ENCODE measurements around the gene MYO16.

Gene MYO16

DNA sequence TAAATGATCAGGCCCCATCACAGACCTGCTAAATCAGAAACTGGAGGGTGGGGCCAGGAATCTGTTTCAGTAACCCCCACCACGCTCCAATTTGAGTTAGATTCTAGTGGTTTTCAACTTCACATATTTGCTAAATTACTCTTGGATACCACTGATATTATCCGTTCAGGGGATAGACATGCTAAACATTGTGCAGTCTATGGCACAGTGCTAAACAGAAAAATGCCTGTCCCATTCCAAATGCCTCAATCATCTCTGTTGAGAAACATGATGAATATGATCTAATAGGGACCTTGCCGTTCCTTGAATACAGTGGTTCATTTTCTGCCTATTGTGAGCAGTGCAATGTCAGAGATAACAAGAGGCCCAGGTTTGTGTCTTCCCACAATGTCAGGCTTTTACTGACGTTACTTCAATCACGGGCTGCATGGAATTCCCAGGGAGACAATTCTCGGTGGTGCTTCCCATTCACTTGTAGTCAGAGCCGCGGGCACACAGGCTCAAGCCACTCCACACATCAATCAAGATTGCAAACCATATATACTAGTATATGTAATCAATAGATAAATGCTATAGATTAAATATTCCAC is 52.7 kb downstream of the MYO16 start:
- no peak for DNase-seq
- Mint-ChIP-seq H3K9me3 (no peaks in the 10 kb centered on the region), H3K4me3 (no peak overlapping the region), H3K4me1 (ENCODE audit: low read depth) (no peaks in the 10 kb centered on the region), H3K27me3 (peaks cover 3% of the 10 kb centered on the region), H3K27ac (no peak overlapping the region), H3K36me3 (ENCODE audit: low read depth) (no peaks in the 10 kb centered on the region)

DNA sequence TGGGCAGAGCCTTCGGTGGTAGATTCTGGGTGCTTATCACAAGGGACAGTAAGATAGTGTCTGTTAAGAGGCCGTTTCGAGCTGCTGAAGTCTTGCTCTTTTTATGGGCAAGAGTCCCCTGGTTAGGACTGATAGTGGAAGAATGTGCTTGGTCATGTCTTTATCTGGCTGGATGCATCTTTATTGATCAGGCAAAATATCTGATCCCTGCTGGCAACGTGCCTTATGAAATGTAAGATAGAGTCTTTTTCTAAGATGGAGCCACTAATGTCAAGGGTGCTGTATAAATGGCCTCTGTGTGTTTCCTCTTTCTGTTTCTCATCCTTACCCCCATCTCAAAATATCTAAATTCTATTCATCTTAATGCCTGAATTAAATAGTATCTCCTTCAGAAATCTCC is 53.3 kb downstream of the MYO16 start:
- H3K4me3 Mint-ChIP-seq, result no peak overlapping the region
- peaks cover 3% of the 10 kb centered on the region for H3K27me3 Mint-ChIP-seq
- H3K9me3 Mint-ChIP-seq, result no peaks in the 10 kb centered on the region
- DNase-seq, result no peak
- H3K4me1 Mint-ChIP-seq (ENCODE audit: low read depth), result no peaks in the 10 kb centered on the region
- no peaks in the 10 kb centered on the region for H3K36me3 Mint-ChIP-seq (ENCODE audit: low read depth)
- H3K27ac Mint-ChIP-seq, result no peak overlapping the region

DNA sequence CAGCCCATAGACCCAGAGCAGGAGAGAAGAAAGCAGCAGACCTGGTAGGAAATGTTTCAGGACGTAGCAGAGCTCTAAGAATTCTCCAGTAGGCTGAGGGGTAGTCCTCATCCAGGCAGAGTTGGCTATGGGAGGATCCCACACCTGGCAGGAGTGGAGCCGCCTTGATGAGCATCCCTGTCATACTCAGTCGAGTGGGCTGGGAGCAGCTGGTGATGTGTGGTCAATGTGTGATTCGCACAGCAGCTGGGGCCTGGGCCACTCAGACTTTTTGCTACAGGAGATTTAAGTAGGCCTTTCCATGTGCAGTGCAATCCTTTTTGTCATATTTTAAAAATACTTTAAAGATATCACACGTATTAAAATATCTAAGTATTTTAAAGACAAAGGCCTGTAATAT is 56.6 kb downstream of the MYO16 start:
- no peaks in the 10 kb centered on the region for H3K9me3 Mint-ChIP-seq
- H3K36me3 Mint-ChIP-seq (ENCODE audit: low read depth), result no peaks in the 10 kb centered on the region
- H3K4me3 Mint-ChIP-seq, result no peak overlapping the region
- no peaks in the 10 kb centered on the region for H3K4me1 Mint-ChIP-seq (ENCODE audit: low read depth)
- H3K27me3 Mint-ChIP-seq, result peaks cover 3% of the 10 kb centered on the region
- no peak for DNase-seq
- no peak overlapping the region for H3K27ac Mint-ChIP-seq

DNA sequence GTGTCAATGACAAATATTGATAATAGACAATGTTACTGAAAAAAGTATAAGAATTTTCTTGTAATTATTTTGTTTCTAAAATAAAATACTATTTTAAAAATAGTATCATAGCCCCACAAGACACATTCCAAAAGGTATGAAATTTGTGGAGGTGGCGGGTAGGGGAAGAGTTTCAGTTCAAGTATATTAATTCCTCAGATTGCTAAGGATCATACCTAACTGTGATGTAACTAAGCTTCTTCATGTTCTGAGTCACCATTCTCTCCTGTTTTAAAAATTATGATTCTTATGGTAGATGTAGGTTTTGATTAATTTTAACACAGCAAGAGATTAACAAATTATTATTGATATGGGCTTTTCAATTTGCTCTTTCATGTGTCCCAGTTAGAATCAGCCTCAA is 61.3 kb downstream of the MYO16 start:
- no peaks in the 10 kb centered on the region for H3K36me3 Mint-ChIP-seq (ENCODE audit: low read depth)
- DNase-seq, result no peak
- no peak overlapping the region for H3K4me3 Mint-ChIP-seq
- no peaks in the 10 kb centered on the region for H3K4me1 Mint-ChIP-seq (ENCODE audit: low read depth)
- no peak overlapping the region for H3K27ac Mint-ChIP-seq
- no peaks in the 10 kb centered on the region for H3K27me3 Mint-ChIP-seq
- H3K9me3 Mint-ChIP-seq, result no peaks in the 10 kb centered on the region

GRCh38 chr13:108700422-108701170 is 71.2 kb downstream of the MYO16 start:
- Mint-ChIP-seq H3K4me1 (ENCODE audit: low read depth) (no peaks in the 10 kb centered on the region), H3K9me3 (peaks cover 19% of the 10 kb centered on the region), H3K27ac (no peak overlapping the region), H3K27me3 (peaks cover 7% of the 10 kb centered on the region), H3K4me3 (no peak overlapping the region), H3K36me3 (ENCODE audit: low read depth) (no peaks in the 10 kb centered on the region)
- no peak for DNase-seq

GRCh38 chr13:108702171-108702570 is 72.8 kb downstream of the MYO16 start:
- peaks cover 4% of the 10 kb centered on the region for H3K27me3 Mint-ChIP-seq
- no peaks in the 10 kb centered on the region for H3K4me1 Mint-ChIP-seq (ENCODE audit: low read depth)
- H3K27ac Mint-ChIP-seq, result no peak overlapping the region

GRCh38 chr13:108705031-108705430 is 75.6 kb downstream of the MYO16 start:
- no peak overlapping the region for H3K27ac Mint-ChIP-seq
- H3K36me3 Mint-ChIP-seq (ENCODE audit: low read depth), result no peaks in the 10 kb centered on the region
- H3K4me1 Mint-ChIP-seq (ENCODE audit: low read depth), result no peaks in the 10 kb centered on the region
- no peak for DNase-seq
- H3K9me3 Mint-ChIP-seq, result peaks cover 19% of the 10 kb centered on the region
- H3K27me3 Mint-ChIP-seq, result no peaks in the 10 kb centered on the region
- H3K4me3 Mint-ChIP-seq, result no peak overlapping the region

More at GRCh38 chr13:108702171-108702570, 72.8 kb downstream of the MYO16 start:
- Mint-ChIP-seq H3K9me3 (peaks cover 19% of the 10 kb centered on the region), H3K4me3 (no peak overlapping the region), H3K36me3 (ENCODE audit: low read depth) (no peaks in the 10 kb centered on the region)
- DNase-seq, result no peak

DNA sequence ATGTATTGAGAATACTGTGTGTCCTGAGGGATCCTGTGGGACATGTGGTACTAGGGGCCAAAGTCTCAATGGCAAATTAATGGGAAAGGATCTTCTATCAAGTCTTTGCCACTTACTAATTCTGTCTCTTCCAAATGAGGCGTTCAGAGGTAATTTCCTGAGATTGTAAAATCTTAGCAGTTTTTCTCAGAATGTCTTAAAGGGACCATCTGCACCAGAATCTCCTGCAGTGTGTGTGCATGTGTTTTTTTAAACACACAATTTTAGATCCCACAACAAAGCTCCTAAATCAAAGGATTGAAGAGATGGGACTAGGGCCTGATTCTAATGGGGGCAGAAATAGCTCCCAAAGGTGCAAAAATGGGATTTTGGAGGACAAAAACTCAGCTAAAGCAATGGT is 78.2 kb downstream of the MYO16 start:
- Mint-ChIP-seq H3K4me1 (ENCODE audit: low read depth) (no peaks in the 10 kb centered on the region), H3K27me3 (no peaks in the 10 kb centered on the region), H3K9me3 (peaks cover 3% of the 10 kb centered on the region), H3K27ac (no peak overlapping the region), H3K36me3 (ENCODE audit: low read depth) (no peaks in the 10 kb centered on the region), H3K4me3 (no peak overlapping the region)
- no peak for DNase-seq

- no peaks in the 10 kb centered on the region for H3K36me3 Mint-ChIP-seq (ENCODE audit: low read depth)
- no peak overlapping the region for H3K4me3 Mint-ChIP-seq
- no peaks in the 10 kb centered on the region for H3K9me3 Mint-ChIP-seq
- no peak overlapping the region for H3K27ac Mint-ChIP-seq
- H3K27me3 Mint-ChIP-seq, result no peaks in the 10 kb centered on the region
- no peaks in the 10 kb centered on the region for H3K4me1 Mint-ChIP-seq (ENCODE audit: low read depth)
- DNase-seq, result no peak
Measured at GRCh38 chr13:108708921-108709320, 79.5 kb downstream of the MYO16 start.

DNA sequence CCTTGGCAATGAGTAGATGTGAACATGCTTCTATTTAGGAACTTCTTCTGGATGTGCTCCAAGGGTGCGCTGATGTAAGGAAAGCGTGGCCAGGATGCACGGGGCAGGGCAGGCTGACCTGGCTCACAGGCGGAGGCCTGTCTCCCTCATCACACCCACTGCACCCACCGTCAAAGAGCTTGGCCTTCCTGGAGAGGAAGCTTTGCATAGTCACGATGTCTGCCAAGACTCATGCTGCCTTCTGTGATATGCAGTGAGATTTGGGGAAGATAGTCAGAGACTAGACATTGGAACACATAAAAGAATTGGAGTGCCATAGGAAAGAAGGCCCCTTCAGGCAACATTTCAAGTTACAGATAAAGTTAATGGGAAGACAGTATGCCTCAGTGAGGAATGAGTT is 82.0 kb downstream of the MYO16 start:
- peaks cover 6% of the 10 kb centered on the region for H3K27me3 Mint-ChIP-seq
- H3K27ac Mint-ChIP-seq, result no peak overlapping the region
- no peaks in the 10 kb centered on the region for H3K9me3 Mint-ChIP-seq
- no peak for DNase-seq
- H3K36me3 Mint-ChIP-seq (ENCODE audit: low read depth), result no peaks in the 10 kb centered on the region
- H3K4me1 Mint-ChIP-seq (ENCODE audit: low read depth), result no peaks in the 10 kb centered on the region
- no peak overlapping the region for H3K4me3 Mint-ChIP-seq

- no peaks in the 10 kb centered on the region for H3K4me1 Mint-ChIP-seq (ENCODE audit: low read depth)
- no peaks in the 10 kb centered on the region for H3K27me3 Mint-ChIP-seq
- DNase-seq, result no peak
- H3K4me3 Mint-ChIP-seq, result no peak overlapping the region
- H3K36me3 Mint-ChIP-seq (ENCODE audit: low read depth), result no peaks in the 10 kb centered on the region
- H3K9me3 Mint-ChIP-seq, result no peaks in the 10 kb centered on the region
- no peak overlapping the region for H3K27ac Mint-ChIP-seq
Measured at GRCh38 chr13:108725471-108725870, 96.1 kb downstream of the MYO16 start.

DNA sequence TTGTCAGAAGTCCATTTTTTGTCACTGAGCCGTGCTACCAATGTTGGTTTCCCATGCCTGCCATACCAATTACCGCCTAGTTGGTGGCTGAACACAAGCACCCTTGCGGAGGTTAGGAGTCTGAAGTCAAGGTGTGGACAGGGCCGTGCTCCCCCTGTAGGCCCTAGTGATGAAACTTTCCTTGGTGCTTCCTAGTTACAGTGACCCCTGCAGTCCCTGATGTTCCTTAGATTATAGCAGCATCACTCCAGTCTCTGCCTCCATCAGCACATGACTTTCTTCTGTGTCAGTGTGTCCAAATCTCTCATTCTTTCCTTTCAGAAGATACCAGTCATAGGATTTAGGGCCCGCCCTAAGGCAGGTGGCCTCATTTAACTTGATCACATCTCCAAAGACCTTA is 99.0 kb downstream of the MYO16 start:
- Mint-ChIP-seq H3K9me3 (no peaks in the 10 kb centered on the region), H3K4me3 (no peak overlapping the region), H3K36me3 (ENCODE audit: low read depth) (no peaks in the 10 kb centered on the region), H3K27ac (no peak overlapping the region), H3K4me1 (ENCODE audit: low read depth) (no peaks in the 10 kb centered on the region), H3K27me3 (no peaks in the 10 kb centered on the region)
- no peak for DNase-seq

- no peaks in the 10 kb centered on the region for H3K4me1 Mint-ChIP-seq (ENCODE audit: low read depth)
- no peak for DNase-seq
- no peaks in the 10 kb centered on the region for H3K36me3 Mint-ChIP-seq (ENCODE audit: low read depth)
- H3K27me3 Mint-ChIP-seq, result no peaks in the 10 kb centered on the region
- H3K4me3 Mint-ChIP-seq, result no peak overlapping the region
- no peak overlapping the region for H3K27ac Mint-ChIP-seq
- H3K9me3 Mint-ChIP-seq, result no peaks in the 10 kb centered on the region
Measured at GRCh38 chr13:108733022-108733560, 103.7 kb downstream of the MYO16 start.

DNA sequence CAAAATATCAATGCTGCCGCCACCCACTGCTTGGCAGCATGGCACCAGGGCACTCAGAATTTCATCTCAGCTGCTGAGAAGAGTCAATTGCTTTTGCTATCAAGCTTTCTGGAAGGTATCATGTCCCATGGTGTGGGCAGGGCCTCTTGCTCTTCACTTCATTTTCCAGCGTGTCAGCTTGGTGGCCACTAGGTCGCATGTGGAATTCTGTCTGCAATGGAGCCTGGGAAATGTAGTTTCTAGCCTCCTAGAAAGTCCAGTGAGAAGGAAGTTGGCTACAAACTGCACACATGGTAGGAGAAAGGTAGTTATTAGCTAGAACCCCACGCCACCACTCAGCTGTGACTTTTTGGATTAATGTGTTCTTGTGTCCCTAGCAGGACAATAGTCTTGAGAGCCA is 105.3 kb downstream of the MYO16 start:
- Mint-ChIP-seq H3K36me3 (ENCODE audit: low read depth) (no peaks in the 10 kb centered on the region), H3K27ac (no peak overlapping the region), H3K4me3 (no peak overlapping the region), H3K4me1 (ENCODE audit: low read depth) (no peaks in the 10 kb centered on the region), H3K27me3 (no peaks in the 10 kb centered on the region), H3K9me3 (no peaks in the 10 kb centered on the region)
- DNase-seq, result no peak

- Mint-ChIP-seq H3K36me3 (ENCODE audit: low read depth) (no peaks in the 10 kb centered on the region), H3K27me3 (peaks cover 7% of the 10 kb centered on the region), H3K4me3 (no peak overlapping the region), H3K27ac (no peak overlapping the region), H3K9me3 (peaks cover 8% of the 10 kb centered on the region), H3K4me1 (ENCODE audit: low read depth) (no peaks in the 10 kb centered on the region)
- DNase-seq, result no peak
Measured at GRCh38 chr13:108741930-108742329, 112.5 kb downstream of the MYO16 start.
